HTR-8/SVneo (cell line): ENCODE data around the gene HAT1.
"Not testable (repeated sequence)": the region's sequence is repeated elsewhere in the genome, so short reads cannot be mapped to it uniquely, and the experiment has no call there.

Experiments used
- DNase-seq: peaks from one replicate; pipeline ENCODE4 v3.0.0; 2011; ENCODE audit warnings: low spot score, mixed read lengths; ENCODE audit not compliant: insufficient read length
- FAIRE-seq: peaks from 2 replicates; lab custom pipeline; 2011; peaks lifted over from hg19 to GRCh38; lab: Jason Lieb, UNC

The HAT1 gene, protein sequence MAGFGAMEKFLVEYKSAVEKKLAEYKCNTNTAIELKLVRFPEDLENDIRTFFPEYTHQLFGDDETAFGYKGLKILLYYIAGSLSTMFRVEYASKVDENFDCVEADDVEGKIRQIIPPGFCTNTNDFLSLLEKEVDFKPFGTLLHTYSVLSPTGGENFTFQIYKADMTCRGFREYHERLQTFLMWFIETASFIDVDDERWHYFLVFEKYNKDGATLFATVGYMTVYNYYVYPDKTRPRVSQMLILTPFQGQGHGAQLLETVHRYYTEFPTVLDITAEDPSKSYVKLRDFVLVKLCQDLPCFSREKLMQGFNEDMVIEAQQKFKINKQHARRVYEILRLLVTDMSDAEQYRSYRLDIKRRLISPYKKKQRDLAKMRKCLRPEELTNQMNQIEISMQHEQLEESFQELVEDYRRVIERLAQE

GRCh38 chr2:171922230-171923022 is at the start of gene HAT1:
Gene HAT1 (plus strand): TSS chr2:171922461. CDS start chr2:171922501, 40 bp downstream.
- DNase-seq (peak; percentile 93), FAIRE-seq (peak; percentile 44)

- DNase-seq, result no peak
- no peak for FAIRE-seq
These were observed 47.7 kb upstream of the HAT1 start for GRCh38 chr2:171874517-171874916.

GRCh38 chr2:171874963-171875362 is 47.3 kb upstream of the HAT1 start:
- no peak for FAIRE-seq

DNA sequence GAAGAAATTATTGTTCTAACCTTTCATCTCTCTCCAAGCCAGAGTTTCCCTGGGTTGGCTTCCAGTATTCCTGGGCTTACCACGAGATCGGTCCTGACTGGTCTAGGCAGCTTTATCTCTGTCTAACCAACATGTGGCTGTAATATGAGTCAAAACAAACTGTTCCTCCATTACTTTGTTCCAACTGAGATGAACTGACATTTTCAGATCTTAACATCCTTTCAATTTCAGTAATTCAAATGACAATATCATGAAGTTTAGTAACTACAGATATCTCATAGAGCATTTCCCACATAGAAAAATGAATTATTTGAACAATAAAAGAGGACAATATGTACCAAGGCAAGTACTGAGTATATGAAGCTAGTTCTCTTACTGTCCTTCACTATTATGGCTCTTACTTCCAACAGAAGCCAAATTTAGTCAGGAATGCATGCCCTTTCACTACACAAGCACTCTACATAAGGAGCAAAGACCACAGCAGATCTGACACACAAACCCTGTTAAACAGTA is 43.7 kb upstream of the HAT1 start:
- DNase-seq, result no peak
- no peak for FAIRE-seq

More at GRCh38 chr2:171874963-171875362, 47.3 kb upstream of the HAT1 start:
- no peak for DNase-seq

- DNase-seq, result no peak
- no peak for FAIRE-seq
These were observed 42.4 kb upstream of the HAT1 start for GRCh38 chr2:171879865-171880264.

- DNase-seq (no peak), FAIRE-seq (no peak)
These were observed 41.5 kb upstream of the HAT1 start for GRCh38 chr2:171880774-171881173.

GRCh38 chr2:171882089-171882769 is 40.0 kb upstream of the HAT1 start:
- DNase-seq, result no peak
- FAIRE-seq, result no peak

- DNase-seq, result no peak
These were observed 38.9 kb upstream of the HAT1 start for GRCh38 chr2:171883275-171883893.

GRCh38 chr2:171889333-171889732 is 32.9 kb upstream of the HAT1 start:
- DNase-seq, result no peak
- no peak for FAIRE-seq

More at GRCh38 chr2:171883275-171883893, 38.9 kb upstream of the HAT1 start:
- FAIRE-seq, result no peak

- DNase-seq, result no peak
- FAIRE-seq, result no peak
These were observed 32.5 kb upstream of the HAT1 start for GRCh38 chr2:171889808-171890207.

DNA sequence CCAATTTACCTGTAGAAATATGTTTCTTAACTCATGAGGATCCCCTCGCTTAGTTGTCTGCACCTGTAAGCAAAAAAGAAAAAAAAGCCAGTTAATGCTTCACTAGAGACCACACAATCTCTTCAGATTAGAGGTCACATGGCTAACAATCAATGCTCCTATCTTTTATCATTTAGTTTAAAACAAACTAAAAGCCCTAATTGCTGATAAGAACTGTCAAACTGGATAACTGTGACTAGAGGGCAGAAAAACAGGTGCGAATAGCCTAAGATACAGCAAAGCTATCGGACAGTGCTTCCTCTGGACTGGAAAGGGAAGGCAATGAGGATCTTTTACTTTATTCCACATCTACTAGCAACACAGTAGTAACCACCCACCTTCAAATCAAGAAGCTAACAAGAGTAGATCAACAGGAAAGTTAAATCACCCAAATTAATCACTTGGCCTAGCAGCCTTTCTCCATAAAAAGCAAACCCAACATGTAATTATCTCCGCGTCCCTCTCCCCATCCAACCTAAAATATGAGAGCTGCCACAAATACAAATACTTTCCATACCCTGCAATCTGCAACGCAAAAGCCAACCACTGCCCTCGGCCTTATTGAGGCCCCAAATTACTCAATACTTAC is 29.0 kb upstream of the HAT1 start:
- no peak for FAIRE-seq
- no peak for DNase-seq

DNA sequence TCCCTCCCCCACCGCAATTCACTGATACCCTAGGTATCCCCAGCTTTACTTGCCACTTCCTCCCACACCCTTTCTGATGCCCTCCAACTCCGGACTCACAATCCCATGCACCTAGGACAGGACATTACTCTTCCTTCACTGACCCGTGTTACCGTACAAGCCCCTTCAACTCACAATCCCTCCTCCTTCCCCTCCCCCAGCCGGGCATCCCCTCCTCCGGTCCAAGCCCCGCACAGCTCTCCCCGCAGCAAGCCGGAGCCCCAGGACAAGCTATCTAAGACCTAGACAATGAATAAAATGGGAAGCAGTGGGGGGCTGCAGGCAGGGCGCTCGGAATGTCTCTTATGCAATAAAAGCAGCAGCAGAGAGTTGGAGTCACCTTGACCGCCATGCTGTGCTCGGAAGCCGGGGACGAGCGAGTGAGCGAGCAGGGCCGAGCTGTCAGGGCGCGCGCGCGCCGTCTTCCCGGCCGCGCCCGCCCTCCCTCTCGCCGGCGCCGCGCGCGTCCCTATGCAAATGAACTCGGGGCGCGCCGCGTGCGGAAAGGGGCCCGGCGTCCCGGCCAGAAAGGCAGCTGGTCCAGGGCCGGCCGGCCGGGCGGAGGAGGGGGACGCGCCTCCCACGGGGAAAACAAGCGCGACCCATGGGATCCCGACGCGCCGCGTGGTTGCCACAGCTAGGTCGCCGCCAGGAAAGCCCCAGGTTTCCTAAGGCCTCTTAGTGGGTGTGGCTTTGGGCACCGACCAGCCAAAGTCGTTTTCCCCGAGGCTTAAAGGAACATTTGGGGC is 28.2 kb upstream of the HAT1 start, which contains the start of gene SLC25A12:
Gene SLC25A12, minus strand, starts transcription at position 421 of the 788 bp plus-strand sequence. Its CDS starts 30 bp downstream, at position 391.
- DNase-seq (peak; percentile 89), FAIRE-seq (peak; percentile 49)

DNA sequence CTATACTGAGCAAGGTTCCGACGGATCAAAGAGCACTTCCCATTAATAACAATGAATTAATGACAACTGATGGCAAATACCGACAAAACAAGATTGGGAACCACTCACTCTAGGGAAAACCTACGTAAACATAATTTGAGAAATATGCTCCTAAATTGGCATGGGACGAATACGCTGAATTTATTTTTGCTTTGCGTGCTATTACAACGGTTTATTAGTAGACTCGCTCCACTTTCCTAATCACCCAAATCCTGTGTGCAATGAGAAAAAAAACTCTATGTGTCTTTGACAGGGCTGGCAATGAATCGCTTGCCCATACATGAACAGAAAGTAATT is 27.7 kb upstream of the HAT1 start:
- FAIRE-seq (no peak), DNase-seq (no peak)

DNA sequence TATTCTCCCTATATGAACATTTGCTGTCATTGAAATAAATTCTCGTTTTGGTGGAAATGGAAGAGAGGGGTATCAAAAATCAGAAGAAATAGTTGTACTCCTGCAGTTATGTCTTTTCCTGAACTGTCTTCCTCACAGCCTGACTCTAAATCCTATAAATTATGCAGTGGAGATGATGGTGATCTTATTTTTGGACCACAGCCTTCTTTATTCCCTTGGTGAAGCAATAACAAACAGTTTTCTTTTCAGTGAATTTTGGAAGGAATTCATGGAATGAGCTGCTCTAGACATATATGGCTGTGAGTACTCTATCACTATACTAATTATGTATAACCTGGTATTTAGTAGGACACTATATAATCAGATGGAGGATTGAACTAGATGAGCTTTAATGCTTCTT is 26.5 kb upstream of the HAT1 start:
- DNase-seq (no peak), FAIRE-seq (no peak)

GRCh38 chr2:171899623-171900282 is 22.5 kb upstream of the HAT1 start:
- not testable (repeated sequence) for DNase-seq, FAIRE-seq

GRCh38 chr2:171902840-171903420 is 19.3 kb upstream of the HAT1 start:
- no peak for FAIRE-seq

DNA sequence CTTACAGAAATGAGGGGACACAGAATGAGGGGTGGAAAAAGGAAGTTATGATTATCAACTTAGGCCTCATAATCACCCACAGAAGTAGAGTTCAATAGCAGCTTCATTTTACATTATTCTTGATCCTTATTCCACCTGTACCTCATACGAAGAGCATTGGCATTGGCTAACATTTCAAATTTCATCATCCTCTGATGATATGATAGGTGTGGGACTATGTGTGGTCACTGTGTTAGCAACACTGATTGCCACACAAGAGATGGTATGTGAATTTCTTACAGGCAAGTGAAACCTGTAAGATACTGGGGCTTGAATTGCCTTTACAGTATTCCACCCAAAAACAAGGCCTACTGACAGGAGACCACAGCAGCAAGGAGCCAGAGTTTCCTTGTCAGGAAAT is 14.0 kb upstream of the HAT1 start:
- DNase-seq (no peak), FAIRE-seq (no peak)

More at GRCh38 chr2:171902840-171903420, 19.3 kb upstream of the HAT1 start:
- DNase-seq, result no peak

DNA sequence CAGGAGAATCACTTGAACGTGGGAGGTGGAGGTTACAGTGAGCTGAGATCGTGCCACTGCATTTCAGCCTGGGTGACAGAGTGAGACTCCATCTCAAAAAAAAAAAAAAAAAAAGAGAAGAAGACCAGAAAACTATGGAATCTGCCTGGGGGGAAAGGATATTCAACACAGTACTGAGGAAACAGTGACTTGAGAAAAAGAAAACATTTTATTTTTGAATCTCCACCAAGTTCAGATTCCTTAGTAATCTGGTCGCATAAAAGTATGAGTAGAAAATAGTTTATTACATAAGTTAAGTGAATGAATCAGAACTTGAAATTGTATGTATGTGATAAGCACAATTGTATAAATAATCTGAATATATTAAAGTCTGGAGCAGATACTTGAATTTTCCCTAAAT is 13.0 kb upstream of the HAT1 start:
- no peak for FAIRE-seq
- DNase-seq, result no peak
